ENCODE data around the gene CHCHD3. TPM values are rescaled to one million over a fixed set of nuclear protein-coding genes. Genes with fewer than 3 reads are reported as not detected.

The CHCHD3 gene
- total and polyA plus RNA-seq, 4 donors = 25.5 to 37.8 (median 31.8) TPM

- H3K27me3 ChIP-seq (ENCODE audit: control insufficient read depth in 4 of 4, insufficient read depth in 4 of 4, low read length in 3 of 4) = no peaks in the 10 kb centered on the region
- H3K27ac ChIP-seq (ENCODE audit: low read depth in 1 of 2, low read length in 2 of 2) = no peak overlapping the region
- H3K9ac ChIP-seq (ENCODE audit: low read depth in 1 of 2, low read length in 2 of 2) = no peak overlapping the region
- peaks cover 0 to 3% (median 1%) of the 10 kb centered on the region in 4 donors for H3K9me3 ChIP-seq (ENCODE audit: control insufficient read depth in 4 of 4, low read length in 3 of 4)
- TF ChIP-seq CTCF (IDR thresholded peaks at IDR 0.05; ENCODE audit: low read depth, low read length, missing input control) = no peak
- no peak for TF ChIP-seq ZBTB33 (IDR thresholded peaks at IDR 0.05)
- TF ChIP-seq FOXA1 (IDR thresholded peaks at IDR 0.05) = no peak
- H3K36me3 ChIP-seq (ENCODE audit: control insufficient read depth in 4 of 4, insufficient read depth in 3 of 4, low read depth in 1 of 4, low read length in 3 of 4) = peaks cover 0 to 3% (median 0%) of the 10 kb centered on the region in 4 donors
- no peaks in the 10 kb centered on the region for H3K4me1 ChIP-seq (ENCODE audit: control insufficient read depth in 4 of 4, insufficient read depth in 4 of 4, low read length in 3 of 4)
- H3K4me3 ChIP-seq (ENCODE audit: low read depth in 1 of 3, low read length in 3 of 3) = no peak overlapping the region
- no peak for DNase-seq (ENCODE audit: low spot score)
Observed at GRCh38 chr7:132940084-132940483, 141.8 kb downstream of the CHCHD3 start.

GRCh38 chr7:132939495-132939894 is 142.4 kb downstream of the CHCHD3 start:
- peaks cover 0 to 3% (median 0%) of the 10 kb centered on the region in 4 donors for H3K36me3 ChIP-seq (ENCODE audit: control insufficient read depth in 4 of 4, insufficient read depth in 3 of 4, low read depth in 1 of 4, low read length in 3 of 4)
- no peak overlapping the region for H3K4me3 ChIP-seq (ENCODE audit: low read depth in 1 of 3, low read length in 3 of 3)
- no peak for TF ChIP-seq NR2F2 (IDR thresholded peaks at IDR 0.05)
- TF ChIP-seq ZBTB33 (IDR thresholded peaks at IDR 0.05) = no peak
- TF ChIP-seq RXRA (IDR thresholded peaks at IDR 0.05) = no peak
- no peak for TF ChIP-seq JUND (IDR thresholded peaks at IDR 0.05)
- TF ChIP-seq HNF4A (conservative IDR thresholded peaks at IDR 0.05) = no peak
- TF ChIP-seq, protein P1, sequence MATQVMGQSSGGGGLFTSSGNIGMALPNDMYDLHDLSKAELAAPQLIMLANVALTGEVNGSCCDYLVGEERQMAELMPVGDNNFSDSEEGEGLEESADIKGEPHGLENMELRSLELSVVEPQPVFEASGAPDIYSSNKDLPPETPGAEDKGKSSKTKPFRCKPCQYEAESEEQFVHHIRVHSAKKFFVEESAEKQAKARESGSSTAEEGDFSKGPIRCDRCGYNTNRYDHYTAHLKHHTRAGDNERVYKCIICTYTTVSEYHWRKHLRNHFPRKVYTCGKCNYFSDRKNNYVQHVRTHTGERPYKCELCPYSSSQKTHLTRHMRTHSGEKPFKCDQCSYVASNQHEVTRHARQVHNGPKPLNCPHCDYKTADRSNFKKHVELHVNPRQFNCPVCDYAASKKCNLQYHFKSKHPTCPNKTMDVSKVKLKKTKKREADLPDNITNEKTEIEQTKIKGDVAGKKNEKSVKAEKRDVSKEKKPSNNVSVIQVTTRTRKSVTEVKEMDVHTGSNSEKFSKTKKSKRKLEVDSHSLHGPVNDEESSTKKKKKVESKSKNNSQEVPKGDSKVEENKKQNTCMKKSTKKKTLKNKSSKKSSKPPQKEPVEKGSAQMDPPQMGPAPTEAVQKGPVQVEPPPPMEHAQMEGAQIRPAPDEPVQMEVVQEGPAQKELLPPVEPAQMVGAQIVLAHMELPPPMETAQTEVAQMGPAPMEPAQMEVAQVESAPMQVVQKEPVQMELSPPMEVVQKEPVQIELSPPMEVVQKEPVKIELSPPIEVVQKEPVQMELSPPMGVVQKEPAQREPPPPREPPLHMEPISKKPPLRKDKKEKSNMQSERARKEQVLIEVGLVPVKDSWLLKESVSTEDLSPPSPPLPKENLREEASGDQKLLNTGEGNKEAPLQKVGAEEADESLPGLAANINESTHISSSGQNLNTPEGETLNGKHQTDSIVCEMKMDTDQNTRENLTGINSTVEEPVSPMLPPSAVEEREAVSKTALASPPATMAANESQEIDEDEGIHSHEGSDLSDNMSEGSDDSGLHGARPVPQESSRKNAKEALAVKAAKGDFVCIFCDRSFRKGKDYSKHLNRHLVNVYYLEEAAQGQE (IDR thresholded peaks at IDR 0.05) = no peak
- TF ChIP-seq RAD21 (IDR thresholded peaks at IDR 0.05) = no peak
- TF ChIP-seq GABPA (IDR thresholded peaks at IDR 0.05 in 1 of 2, conservative IDR thresholded peaks at IDR 0.05 in 1 of 2) = no peak
- no peak for TF ChIP-seq SP1 (IDR thresholded peaks at IDR 0.05)
- no peak for TF ChIP-seq FOXA2 (IDR thresholded peaks at IDR 0.05)
- TF ChIP-seq HNF4G (IDR thresholded peaks at IDR 0.05) = no peak
- no peak for TF ChIP-seq ATF3 (IDR thresholded peaks at IDR 0.05)
- TF ChIP-seq, protein P2, sequence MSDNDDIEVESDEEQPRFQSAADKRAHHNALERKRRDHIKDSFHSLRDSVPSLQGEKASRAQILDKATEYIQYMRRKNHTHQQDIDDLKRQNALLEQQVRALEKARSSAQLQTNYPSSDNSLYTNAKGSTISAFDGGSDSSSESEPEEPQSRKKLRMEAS (IDR thresholded peaks at IDR 0.05) = no peak
- no peak for TF ChIP-seq FOXA1 (IDR thresholded peaks at IDR 0.05)
- no peak for TF ChIP-seq EGR1 (IDR thresholded peaks at IDR 0.05; ENCODE audit: low read depth in 2 of 2)
- TF ChIP-seq TAF1 (conservative IDR thresholded peaks at IDR 0.05) = no peak
- TF ChIP-seq YY1 (IDR thresholded peaks at IDR 0.05) = no peak
- no peak for TF ChIP-seq CTCF (IDR thresholded peaks at IDR 0.05; ENCODE audit: low read depth, low read length, missing input control)
- H3K9me3 ChIP-seq (ENCODE audit: control insufficient read depth in 4 of 4, low read length in 3 of 4) = peaks cover 0 to 3% (median 1%) of the 10 kb centered on the region in 4 donors
- no peak overlapping the region for H3K9ac ChIP-seq (ENCODE audit: low read depth in 1 of 2, low read length in 2 of 2)
- H3K27me3 ChIP-seq (ENCODE audit: control insufficient read depth in 4 of 4, insufficient read depth in 4 of 4, low read length in 3 of 4) = no peaks in the 10 kb centered on the region
- DNase-seq (ENCODE audit: low spot score) = no peak
- no peaks in the 10 kb centered on the region for H3K4me1 ChIP-seq (ENCODE audit: control insufficient read depth in 4 of 4, insufficient read depth in 4 of 4, low read length in 3 of 4)
- H3K27ac ChIP-seq (ENCODE audit: low read depth in 1 of 2, low read length in 2 of 2) = no peak overlapping the region
- 79% methylated on average over 4 of the region's 4 CpGs for WGBS

Measured in liver (tissue), 9 donors.